DND-41 (cell line): ENCODE data around the gene RNU2-1.

Source experiments
- ATAC-seq: fragments of 200-7000 bp; cut with Tn5 transposase; 3 replicates; pipeline ENCODE4 v1.9.1; 2021; ENCODE audit warnings: low read depth; ENCODE audit not compliant: insufficient read depth
- DNase-seq: peaks from one replicate; pipeline ENCODE4 v3.0.0-alpha.2; 2020
- H2AFZ ChIP-seq: 2 replicates; pipeline ENCODE4 v1.6.0; 2012; ENCODE audit warnings: low read depth, low read length
- H3K27ac ChIP-seq: 2 replicates; pipeline ENCODE4 v1.5.1; 2012; ENCODE audit warnings: low read length, inconsistent platforms
- H3K27me3 ChIP-seq: fragments of 200-600 bp; sonication (generic); 2 replicates; pipeline ENCODE4 v1.6.0; 2012; ENCODE audit warnings: low read length, mild to moderate bottlenecking, inconsistent platforms; ENCODE audit not compliant: insufficient read depth, poor library complexity
- H3K36me3 ChIP-seq: 2 replicates; pipeline ENCODE4 v1.5.1; 2012; ENCODE audit warnings: low read length, inconsistent platforms; ENCODE audit not compliant: insufficient read depth
- H3K4me1 ChIP-seq: 2 replicates; pipeline ENCODE4 v1.5.1; 2012; ENCODE audit warnings: mild to moderate bottlenecking, low read length; ENCODE audit not compliant: insufficient read depth
- H3K4me2 ChIP-seq: 2 replicates; pipeline ENCODE4 v1.6.0; 2012; ENCODE audit warnings: mild to moderate bottlenecking, moderate library complexity, low read length, inconsistent platforms; ENCODE audit not compliant: insufficient read depth
- H3K4me3 ChIP-seq, 2 experiments: fragments of 200-600 bp in 1 of 2; shearing (Covaris generic) in 1 of 2; 2 replicates each; pipeline ENCODE4 v1.5.1; 2012 to 2016; ENCODE audit warnings: inconsistent platforms in 2 of 2, low read length in 2 of 2, mild to moderate bottlenecking in 2 of 2, low read depth in 1 of 2, moderate library complexity in 1 of 2
- H3K79me2 ChIP-seq: 2 replicates; pipeline ENCODE4 v1.6.0; 2012; ENCODE audit warnings: low read length, inconsistent platforms; ENCODE audit not compliant: insufficient read depth
- H3K9ac ChIP-seq: 2 replicates; pipeline ENCODE4 v1.6.0; 2012; ENCODE audit warnings: low read depth, mild to moderate bottlenecking, inconsistent platforms, low read length, moderate library complexity
- H3K9me3 ChIP-seq: 2 replicates; pipeline ENCODE4 v1.5.1; 2012; ENCODE audit warnings: low read length, moderate library complexity, mild to moderate bottlenecking, inconsistent platforms; ENCODE audit not compliant: insufficient read depth, severe bottlenecking
- H4K20me1 ChIP-seq: 2 replicates; pipeline ENCODE4 v1.6.0; 2012; ENCODE audit warnings: low read length; ENCODE audit not compliant: insufficient read depth
- EZH2 ChIP-seq: IDR thresholded peaks from 3 replicates; pipeline ENCODE4 v1.6.1; 2012; ENCODE audit warnings: borderline replicate concordance, low read depth, mild to moderate bottlenecking, moderate library complexity, low read length, inconsistent platforms; ENCODE audit not compliant: severe bottlenecking
- TF ChIP-seq, protein P1 (sequence below): IDR thresholded peaks from 2 replicates; pipeline ENCODE4 v1.5.1; 2012; ENCODE audit warnings: borderline replicate concordance, low read length, moderate library complexity, mild to moderate bottlenecking; ENCODE audit not compliant: poor library complexity, severe bottlenecking; ENCODE audit errors: extremely low read depth

The RNU2-1 gene

DNA sequence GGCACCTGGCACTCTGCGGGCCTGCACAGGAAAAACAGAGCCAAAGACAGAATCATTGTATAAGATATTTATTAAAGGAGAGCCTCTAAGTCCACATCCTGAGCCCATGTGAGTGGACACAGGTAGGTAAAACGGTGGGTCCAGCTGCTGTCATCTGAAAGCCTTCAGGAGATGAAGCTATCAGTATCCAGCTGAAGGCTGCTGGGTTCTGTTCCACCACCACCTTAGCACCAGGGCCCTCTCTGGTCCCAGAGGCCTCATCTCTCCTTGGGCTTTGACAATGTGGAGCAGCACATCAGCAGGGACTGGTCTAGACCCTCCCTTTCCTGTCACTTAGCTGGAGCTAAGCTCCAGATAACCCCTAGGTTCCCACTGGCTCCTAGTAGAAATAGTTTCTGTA, 14.8 kb downstream of the RNU2-1 start:
- DNase-seq (no peak), ATAC-seq (no peak)
- H2AFZ ChIP-seq, result no peak overlapping the region
- no peak overlapping the region for H3K4me3 ChIP-seq
- H3K4me1 ChIP-seq, result no peaks in the 10 kb centered on the region
- H4K20me1 ChIP-seq, result no peaks in the 10 kb centered on the region
- no peaks in the 10 kb centered on the region for H3K27me3 ChIP-seq
- no peak overlapping the region for H3K27ac ChIP-seq
- no peak overlapping the region for H3K4me2 ChIP-seq
- H3K9ac ChIP-seq, result no peak overlapping the region
- H3K36me3 ChIP-seq, result peaks cover 20% of the 10 kb centered on the region
- no peak for TF ChIP-seq EZH2
- TF ChIP-seq, protein P1, sequence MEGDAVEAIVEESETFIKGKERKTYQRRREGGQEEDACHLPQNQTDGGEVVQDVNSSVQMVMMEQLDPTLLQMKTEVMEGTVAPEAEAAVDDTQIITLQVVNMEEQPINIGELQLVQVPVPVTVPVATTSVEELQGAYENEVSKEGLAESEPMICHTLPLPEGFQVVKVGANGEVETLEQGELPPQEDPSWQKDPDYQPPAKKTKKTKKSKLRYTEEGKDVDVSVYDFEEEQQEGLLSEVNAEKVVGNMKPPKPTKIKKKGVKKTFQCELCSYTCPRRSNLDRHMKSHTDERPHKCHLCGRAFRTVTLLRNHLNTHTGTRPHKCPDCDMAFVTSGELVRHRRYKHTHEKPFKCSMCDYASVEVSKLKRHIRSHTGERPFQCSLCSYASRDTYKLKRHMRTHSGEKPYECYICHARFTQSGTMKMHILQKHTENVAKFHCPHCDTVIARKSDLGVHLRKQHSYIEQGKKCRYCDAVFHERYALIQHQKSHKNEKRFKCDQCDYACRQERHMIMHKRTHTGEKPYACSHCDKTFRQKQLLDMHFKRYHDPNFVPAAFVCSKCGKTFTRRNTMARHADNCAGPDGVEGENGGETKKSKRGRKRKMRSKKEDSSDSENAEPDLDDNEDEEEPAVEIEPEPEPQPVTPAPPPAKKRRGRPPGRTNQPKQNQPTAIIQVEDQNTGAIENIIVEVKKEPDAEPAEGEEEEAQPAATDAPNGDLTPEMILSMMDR, result no peak
- H3K9me3 ChIP-seq, result no peaks in the 10 kb centered on the region
- no peaks in the 10 kb centered on the region for H3K79me2 ChIP-seq

DNA sequence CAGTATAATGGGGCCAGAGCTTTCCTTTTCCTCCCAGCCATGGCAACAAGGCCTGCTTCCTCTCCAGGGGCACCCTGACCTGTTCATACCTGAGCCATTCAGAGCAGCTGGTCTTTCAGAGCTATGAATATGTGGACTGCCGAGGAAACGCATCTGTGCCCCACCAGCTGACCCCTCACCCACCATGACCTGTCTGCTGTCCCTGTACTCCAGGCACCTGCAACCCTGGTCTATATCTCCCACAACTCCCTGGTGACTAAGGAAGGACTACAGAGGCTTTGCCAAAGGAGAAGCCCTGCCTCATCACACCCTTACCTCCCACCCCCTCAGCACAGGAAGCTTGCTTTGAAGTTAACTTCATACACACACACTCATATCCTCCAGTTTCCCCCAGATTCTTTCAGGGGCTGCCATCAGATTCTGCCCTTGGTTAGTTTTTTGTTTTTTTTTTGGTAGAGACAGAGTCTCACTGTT, 16.1 kb downstream of the RNU2-1 start:
- H3K9ac ChIP-seq, result no peak overlapping the region
- H4K20me1 ChIP-seq, result no peaks in the 10 kb centered on the region
- no peaks in the 10 kb centered on the region for H3K9me3 ChIP-seq
- DNase-seq (peak; percentile 18), ATAC-seq (peak; percentile 67)
- no peak overlapping the region for H3K27ac ChIP-seq
- H3K27me3 ChIP-seq, result no peaks in the 10 kb centered on the region
- no peak overlapping the region for H2AFZ ChIP-seq
- peaks cover 12% of the 10 kb centered on the region for H3K4me1 ChIP-seq
- no peak overlapping the region for H3K4me2 ChIP-seq
- peaks cover 17% of the 10 kb centered on the region for H3K36me3 ChIP-seq
- H3K4me3 ChIP-seq, result no peak overlapping the region
- 0 out of 2 replicates have a peak, but pooled peaks cover 3% of the 10 kb centered on the region for H3K79me2 ChIP-seq
- TF ChIP-seq, protein P1, result no peak
- no peak for TF ChIP-seq EZH2

DNA sequence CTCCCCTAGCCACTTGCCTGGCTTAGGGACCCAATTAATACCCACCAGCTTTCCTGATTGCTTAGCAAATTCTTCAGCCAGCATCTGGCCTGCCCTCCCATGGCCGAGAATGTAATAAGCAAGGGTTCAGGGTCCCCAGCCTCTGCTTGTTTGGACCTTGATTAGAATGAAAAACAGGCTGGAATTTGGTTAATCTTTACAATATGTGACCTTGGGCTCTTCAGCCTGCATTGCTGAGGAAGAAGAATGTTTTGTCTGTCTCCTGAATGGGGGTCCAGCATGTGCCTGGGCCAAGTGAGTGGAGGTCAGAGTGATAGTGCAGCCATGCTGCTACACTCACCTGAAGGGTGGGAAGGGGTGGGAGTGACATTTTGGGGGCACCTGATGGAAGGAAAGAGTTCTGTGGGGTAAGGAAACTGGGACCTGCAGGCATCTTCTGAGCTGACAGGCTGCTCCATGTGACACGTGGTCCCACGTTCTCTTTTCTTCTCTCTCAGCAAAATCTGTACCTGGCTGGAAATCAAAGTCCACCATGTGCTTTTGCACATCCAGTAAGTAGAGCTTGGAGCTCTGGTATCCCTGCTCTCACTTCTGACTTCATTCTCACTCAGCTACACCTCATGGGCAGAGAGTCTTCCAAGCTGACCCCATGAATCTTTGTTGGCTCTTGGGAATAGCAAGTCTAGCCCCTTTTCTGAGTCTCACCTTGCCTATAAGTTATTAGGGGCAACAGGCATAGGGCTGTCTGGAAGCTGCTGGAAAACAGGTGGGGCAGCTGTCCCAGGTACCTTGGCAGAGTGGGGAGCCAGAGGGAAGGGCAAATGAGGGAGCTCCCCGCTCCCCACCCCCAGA, 16.8 kb downstream of the RNU2-1 start:
- Histone ChIP-seq H2AFZ (no peak overlapping the region), H3K9ac (no peak overlapping the region), H3K27me3 (no peaks in the 10 kb centered on the region), H3K4me1 (peaks cover 19% of the 10 kb centered on the region), H3K9me3 (no peaks in the 10 kb centered on the region), H3K27ac (no peak overlapping the region), H3K4me3 (no peak overlapping the region), H3K36me3 (peaks cover 17% of the 10 kb centered on the region), H4K20me1 (no peaks in the 10 kb centered on the region), H3K4me2 (no peak overlapping the region), H3K79me2 (peaks cover 5% of the 10 kb centered on the region)
- DNase-seq (no peak), ATAC-seq (no peak)
- TF ChIP-seq, protein P1, result no peak
- TF ChIP-seq EZH2, result no peak
